Liver (tissue), 9 donors: ENCODE data around the gene F5. TPM values are rescaled to one million over a fixed set of nuclear protein-coding genes. Genes with fewer than 3 reads are reported as not detected.

Experiments used
- DNase-seq: peaks from one replicate; pipeline ENCODE4 v3.0.0-alpha.2; 2017; ENCODE audit warnings: low spot score
- H3K27ac ChIP-seq, 2 donors: one replicate each; pipeline ENCODE4 v1.7.0; 2013; ENCODE audit warnings: inconsistent platforms in 2 of 2, low read length in 2 of 2, control low read depth in 1 of 2, low read depth in 1 of 2, mild to moderate bottlenecking in 1 of 2
- H3K27me3 ChIP-seq, 4 donors: one replicate each; pipeline versions ENCODE4 v1.6.1 to v1.7.0; 2013; ENCODE audit warnings: low read length in 3 of 4, inconsistent platforms in 1 of 4, mild to moderate bottlenecking in 1 of 4, moderate library complexity in 1 of 4; ENCODE audit not compliant: control insufficient read depth in 4 of 4, insufficient read depth in 4 of 4
- H3K36me3 ChIP-seq, 4 donors: one replicate each; pipeline versions ENCODE4 v1.6.1 to v1.7.0; 2013; ENCODE audit warnings: low read length in 3 of 4, mild to moderate bottlenecking in 3 of 4, low read depth in 1 of 4, moderate library complexity in 1 of 4; ENCODE audit not compliant: control insufficient read depth in 4 of 4, insufficient read depth in 3 of 4
- H3K4me1 ChIP-seq, 4 donors: one replicate each; pipeline versions ENCODE4 v1.6.1 to v1.7.0; 2013; ENCODE audit warnings: low read length in 3 of 4, mild to moderate bottlenecking in 3 of 4, moderate library complexity in 1 of 4; ENCODE audit not compliant: control insufficient read depth in 4 of 4, insufficient read depth in 4 of 4
- H3K4me3 ChIP-seq, 3 donors: one replicate each; pipeline versions ENCODE4 v1.6.1 to v1.7.0; 2013; ENCODE audit warnings: low read length in 3 of 3, control low read depth in 1 of 3, low read depth in 1 of 3, mild to moderate bottlenecking in 1 of 3
- H3K9ac ChIP-seq, 2 donors: one replicate each; pipeline ENCODE4 v1.7.0; 2013; ENCODE audit warnings: low read length in 2 of 2, mild to moderate bottlenecking in 2 of 2, moderate library complexity in 2 of 2, control low read depth in 1 of 2, low read depth in 1 of 2
- H3K9me3 ChIP-seq, 4 donors: one replicate each; pipeline versions ENCODE4 v1.6.1 to v1.7.0; 2013; ENCODE audit warnings: low read length in 3 of 4; ENCODE audit not compliant: control insufficient read depth in 4 of 4
- ATF3 ChIP-seq: IDR thresholded peaks from 2 replicates; pipeline ENCODE4 v1.6.1; 2016; ENCODE audit warnings: antibody characterized with exemption
- CTCF ChIP-seq: fragments of 150-350 bp; IDR thresholded peaks from 2 replicates; pipeline ENCODE4 v1.5.1; 2017; ENCODE audit warnings: improper control_type of control experiment, low read depth, low read length; ENCODE audit not compliant: missing input control
- EGR1 ChIP-seq, 2 donors: IDR thresholded peaks; 2 replicates each; pipeline ENCODE4 v1.6.1; 2016 to 2018; ENCODE audit warnings: antibody characterized with exemption in 2 of 2, low read depth in 2 of 2
- FOXA2 ChIP-seq: IDR thresholded peaks from 2 replicates; pipeline ENCODE4 v1.6.1; 2016; ENCODE audit warnings: antibody characterized with exemption
- GABPA ChIP-seq, 2 donors: IDR thresholded peaks in 1 of 2; conservative IDR thresholded peaks in 1 of 2; 2 replicates each; pipeline ENCODE4 v1.6.1; 2016; ENCODE audit warnings: antibody characterized with exemption in 2 of 2, mild to moderate bottlenecking in 1 of 2, moderate library complexity in 1 of 2
- HNF4A ChIP-seq, 2 donors: conservative IDR thresholded peaks; 2 replicates each; pipeline ENCODE4 v1.6.1; 2016; ENCODE audit warnings: antibody characterized with exemption in 2 of 2, mild to moderate bottlenecking in 2 of 2
- HNF4G ChIP-seq: IDR thresholded peaks from 2 replicates; pipeline ENCODE4 v1.6.1; 2016; ENCODE audit warnings: antibody characterized with exemption
- JUND ChIP-seq, 2 donors: IDR thresholded peaks; 2 replicates each; pipeline ENCODE4 v1.6.1; 2016; ENCODE audit warnings: antibody characterized with exemption in 2 of 2
- MAX ChIP-seq: IDR thresholded peaks from 2 replicates; pipeline ENCODE4 v1.6.1; 2016; ENCODE audit warnings: antibody characterized with exemption
- NR2F2 ChIP-seq: IDR thresholded peaks from 2 replicates; pipeline ENCODE4 v1.6.1; 2016; ENCODE audit warnings: antibody characterized with exemption
- RAD21 ChIP-seq, 2 donors: IDR thresholded peaks; 2 replicates each; pipeline ENCODE4 v1.6.1; 2016; ENCODE audit warnings: antibody characterized with exemption in 2 of 2, mild to moderate bottlenecking in 2 of 2
- REST ChIP-seq: IDR thresholded peaks from 2 replicates; pipeline ENCODE4 v1.6.1; 2016; ENCODE audit warnings: antibody characterized with exemption, mild to moderate bottlenecking
- RXRA ChIP-seq, 2 donors: IDR thresholded peaks; 2 replicates each; pipeline ENCODE4 v1.6.1; 2017 to 2018; ENCODE audit warnings: antibody characterized with exemption in 2 of 2, mild to moderate bottlenecking in 1 of 2
- SP1 ChIP-seq: IDR thresholded peaks from 2 replicates; pipeline ENCODE4 v1.6.1; 2018; ENCODE audit warnings: antibody characterized with exemption, mild to moderate bottlenecking
- TAF1 ChIP-seq: conservative IDR thresholded peaks from 2 replicates; pipeline ENCODE4 v1.6.1; 2016; ENCODE audit warnings: antibody characterized with exemption, mild to moderate bottlenecking
- ZBTB33 ChIP-seq: IDR thresholded peaks from 2 replicates; pipeline ENCODE4 v1.6.1; 2016; ENCODE audit warnings: antibody characterized with exemption
- WGBS: extraction: QIAGEN DNeasy Blood & Tissue Kit; methylation state at CpG from one replicate; pipeline ENCODE4 v1.1.7; 2013; 5-methylcytosine and 5-hydroxymethylcytosine counted together
- polyA plus RNA-seq, 2 donors: library from polyadenylated mRNA; stranded (reverse) in 1 of 2; unstranded in 1 of 2; fragments of 200-250 nt in 1 of 2; fragments of >200 nt in 1 of 2; fragmentation: Nextera tagmentation in 1 of 2; extraction: Ambion mirVana in 1 of 2; gene quantifications; one replicate each; pipeline versions ENCODE4 v1.2.1 to v1.2.3, GENCODE V29; 2013 to 2015
- total RNA-seq, 2 donors: library from RNA; depleted of rRNA; stranded (reverse); fragments of >200 nt; gene quantifications; one replicate each; pipeline ENCODE4 v1.2.3, GENCODE V29; 2014
- donor health status: healthy.
- donor health status: healthy.
- donor health status: healthy.
- donor health status: healthy.
- donor health status: healthy.

Gene F5
- total and polyA plus RNA-seq, 4 donors = 86.1 to 155 (median 129) TPM

GRCh38 chr1:169615803-169616202 is 29.5 kb upstream of the F5 start:
- no peak overlapping the region for H3K27ac ChIP-seq
- no peaks in the 10 kb centered on the region for H3K36me3 ChIP-seq
- no peak overlapping the region for H3K4me3 ChIP-seq
- no peak for TF ChIP-seq RAD21 (IDR thresholded peaks at IDR 0.05)
- no peak for TF ChIP-seq JUND (IDR thresholded peaks at IDR 0.05)
- no peak for TF ChIP-seq MAX
- no peak for TF ChIP-seq FOXA2
- TF ChIP-seq HNF4A (conservative IDR thresholded peaks at IDR 0.05) = no peak
- no peak for TF ChIP-seq NR2F2
- no peak for TF ChIP-seq HNF4G
- TF ChIP-seq EGR1 (IDR thresholded peaks at IDR 0.05; ENCODE audit: low read depth in 2 of 2) = no peak
- TF ChIP-seq REST = no peak
- H3K9ac ChIP-seq = no peak overlapping the region
- DNase-seq = no peak
- 71% methylated on average over 5 of the region's 5 CpGs for WGBS
- H3K27me3 ChIP-seq = no peaks in the 10 kb centered on the region
- H3K4me1 ChIP-seq = no peaks in the 10 kb centered on the region
- H3K9me3 ChIP-seq = no peaks in the 10 kb centered on the region

- Histone ChIP-seq H3K27ac (no peak overlapping the region), H3K9ac (no peak overlapping the region), H3K9me3 (no peaks in the 10 kb centered on the region), H3K4me1 (no peaks in the 10 kb centered on the region), H3K36me3 (no peaks in the 10 kb centered on the region), H3K4me3 (no peak overlapping the region), H3K27me3 (no peaks in the 10 kb centered on the region)
- 66% methylated on average over 6 of the region's 6 CpGs for WGBS
- no peak for DNase-seq
- no peak for TF ChIP-seq JUND (IDR thresholded peaks at IDR 0.05)
- no peak for TF ChIP-seq EGR1 (IDR thresholded peaks at IDR 0.05; ENCODE audit: low read depth in 2 of 2)
- TF ChIP-seq MAX = no peak
- TF ChIP-seq ZBTB33 = no peak
- no peak for TF ChIP-seq GABPA (IDR thresholded peaks at IDR 0.05 in 1 of 2, conservative IDR thresholded peaks at IDR 0.05 in 1 of 2)
- no peak for TF ChIP-seq REST
- TF ChIP-seq HNF4G = no peak
- TF ChIP-seq TAF1 = no peak
- TF ChIP-seq CTCF = no peak
- TF ChIP-seq FOXA2 = no peak
- no peak for TF ChIP-seq RAD21 (IDR thresholded peaks at IDR 0.05)
- no peak for TF ChIP-seq SP1
- no peak for TF ChIP-seq NR2F2
- TF ChIP-seq RXRA (IDR thresholded peaks at IDR 0.05) = no peak
- TF ChIP-seq ATF3 = no peak
These were observed 24.6 kb upstream of the F5 start for GRCh38 chr1:169610858-169611257.
